Testis (tissue), 3 donors: Measurements from ENCODE around the gene GRID1. TPM values are rescaled to one million over a fixed set of nuclear protein-coding genes. Genes with fewer than 3 reads are reported as not detected.

Experiments
- DNase-seq: peaks from one replicate; pipeline ENCODE4 v3.0.0-alpha.2; 2019
- H3K27ac ChIP-seq, 2 donors: fragments of 200-600 bp; sonication (generic); one replicate each; pipeline ENCODE4 v1.5.1; 2019
- H3K27me3 ChIP-seq: fragments of 200-600 bp; sonication (generic); one replicate; pipeline ENCODE4 v1.5.1; 2019
- H3K36me3 ChIP-seq: fragments of 200-600 bp; sonication (generic); one replicate; pipeline ENCODE4 v1.5.1; 2017; ENCODE audit warnings: low read depth; ENCODE audit errors: missing control alignments
- H3K4me1 ChIP-seq: fragments of 200-600 bp; sonication (generic); one replicate; pipeline ENCODE4 v1.5.1; 2019
- H3K4me3 ChIP-seq, 2 donors: fragments of 200-600 bp; sonication (generic); one replicate each; pipeline ENCODE4 v1.5.1; 2017 to 2019
- H3K9me3 ChIP-seq: fragments of 200-600 bp; sonication (generic); one replicate; pipeline ENCODE4 v1.5.1; 2017
- CTCF ChIP-seq, 3 experiments: fragments of 450-650 bp in 2 of 3; fragments of 200-600 bp in 1 of 3; sonication (generic) in 1 of 3; IDR thresholded peaks; one replicate each; pipeline ENCODE4 v1.5.1; 2016 to 2019; ENCODE audit warnings: antibody characterized with exemption in 3 of 3, mild to moderate bottlenecking in 2 of 3, moderate library complexity in 1 of 3
- POLR2A ChIP-seq: fragments of 450-650 bp; IDR thresholded peaks from one replicate; pipeline ENCODE4 v1.6.1; 2017; ENCODE audit warnings: antibody characterized with exemption, mild to moderate bottlenecking, moderate library complexity
- WGBS, 2 donors: methylation state at CpG; one replicate each; pipeline ENCODE4 v1.1.5; 2018; 5-methylcytosine and 5-hydroxymethylcytosine counted together
- intact Hi-C: fragments of 100-400 bp; cut with DNase I; formaldehyde crosslinking; loops from one replicate; pipeline ENCODE4 v1.15.1; 2023; ENCODE audit warnings: low total_unique reads
- polyA plus RNA-seq: library from polyadenylated mRNA; stranded (reverse); fragments of 350-450 nt; fragmentation: Illumina TruSeq; extraction: RNeasy Lipid Tissue Mini Kit (QIAGEN cat#74804); gene quantifications from one replicate; pipeline ENCODE4 v1.2.3, GENCODE V29; 2014; ENCODE audit warnings: low read depth, low replicate concordance; ENCODE audit not compliant: insufficient read depth
- total RNA-seq, 2 donors: library from RNA; depleted of rRNA; stranded (reverse); fragments of >200 nt; gene quantifications; one replicate each; pipeline ENCODE4 v1.2.3, GENCODE V29; 2016

The GRID1 gene
- total and polyA plus RNA-seq, 3 donors from 2014 or later = 7.4 to 16.7 (median 8.1) TPM

DNA sequence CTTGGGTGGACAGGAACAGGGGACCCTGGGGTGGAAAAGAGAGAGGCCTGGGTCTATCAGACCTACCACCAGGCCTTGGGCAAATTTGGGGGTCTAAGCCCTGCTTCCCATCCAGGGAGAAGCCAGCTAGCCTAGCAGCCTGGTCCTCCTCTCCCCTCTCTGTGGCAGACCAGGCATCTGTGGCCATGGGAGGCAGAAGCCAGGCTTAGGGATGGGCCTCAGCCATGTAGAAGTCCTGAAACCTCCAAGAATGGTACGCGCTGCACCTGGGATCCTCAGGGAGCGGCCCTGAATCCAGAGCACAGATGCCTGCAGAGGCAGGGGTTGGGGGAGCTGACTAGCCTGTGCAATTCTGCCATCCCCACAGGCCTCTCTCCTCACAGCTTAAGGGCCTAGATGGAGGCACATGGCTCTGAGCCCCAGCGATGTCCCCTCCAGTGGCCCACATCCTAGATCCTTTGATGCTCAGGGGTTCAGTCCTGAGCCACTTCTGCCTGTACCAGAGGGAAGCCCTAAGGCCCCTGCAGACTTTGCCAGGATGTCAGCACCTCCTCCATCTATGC lies 21.2 kb downstream of the GRID1 start:
- H3K4me3 ChIP-seq = no peak overlapping the region
- H3K9me3 ChIP-seq = no peaks in the 10 kb centered on the region
- DNase-seq = no peak
- 80 to 100% methylated on average over 1 to 4 of the region's 4 CpGs for WGBS, 2 donors
- no peaks in the 10 kb centered on the region for H3K36me3 ChIP-seq
- intact Hi-C loops = no loop called here
- no peaks in the 10 kb centered on the region for H3K4me1 ChIP-seq
- TF ChIP-seq POLR2A = no peak
- TF ChIP-seq CTCF (IDR thresholded peaks at IDR 0.05) = no peak
- no peaks in the 10 kb centered on the region for H3K27me3 ChIP-seq
- H3K27ac ChIP-seq = no peak overlapping the region

DNA sequence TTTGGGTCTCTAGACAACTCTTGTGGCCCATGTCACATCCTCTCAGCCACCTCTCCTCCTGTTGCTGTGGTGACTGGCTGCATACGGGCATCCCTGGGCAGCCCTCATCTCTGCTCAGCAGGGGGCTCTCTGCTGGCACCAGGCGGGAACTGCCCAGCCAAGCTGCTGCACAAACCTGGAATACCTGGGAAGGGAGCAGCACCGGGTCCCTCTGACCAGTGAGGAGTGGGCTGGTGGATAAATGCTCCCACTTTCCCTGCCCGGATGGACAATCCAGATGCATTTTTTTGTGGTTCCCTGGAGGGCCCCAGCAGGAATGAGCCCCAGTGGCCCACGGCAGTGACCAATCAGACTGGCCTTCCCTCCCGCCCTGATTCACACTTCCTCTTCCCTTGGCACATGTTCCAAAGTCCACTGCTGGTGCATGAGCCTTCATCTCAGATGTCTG lies 21.9 kb downstream of the GRID1 start:
- 71 to 82% methylated on average over 4 to 6 of the region's 6 CpGs for WGBS, 2 donors
- Histone ChIP-seq H3K27me3 (no peaks in the 10 kb centered on the region), H3K36me3 (no peaks in the 10 kb centered on the region), H3K27ac (no peak overlapping the region), H3K4me3 (no peak overlapping the region), H3K9me3 (no peaks in the 10 kb centered on the region), H3K4me1 (no peaks in the 10 kb centered on the region)
- intact Hi-C loops = no loop called here
- no peak for DNase-seq
- TF ChIP-seq CTCF (IDR thresholded peaks at IDR 0.05) (no peak), POLR2A (no peak)

GRCh38 chr10:86344281-86344680 lies 22.3 kb downstream of the GRID1 start:
- 89 to 90% methylated on average over 3 of the region's 3 CpGs for WGBS, 2 donors
- H3K9me3 ChIP-seq = no peaks in the 10 kb centered on the region
- H3K27ac ChIP-seq = no peak overlapping the region
- H3K4me1 ChIP-seq = no peaks in the 10 kb centered on the region
- intact Hi-C loops = no loop called here
- no peaks in the 10 kb centered on the region for H3K36me3 ChIP-seq
- H3K4me3 ChIP-seq = no peak overlapping the region
- H3K27me3 ChIP-seq = no peaks in the 10 kb centered on the region
- TF ChIP-seq CTCF (IDR thresholded peaks at IDR 0.05) = no peak
- no peak for DNase-seq

DNA sequence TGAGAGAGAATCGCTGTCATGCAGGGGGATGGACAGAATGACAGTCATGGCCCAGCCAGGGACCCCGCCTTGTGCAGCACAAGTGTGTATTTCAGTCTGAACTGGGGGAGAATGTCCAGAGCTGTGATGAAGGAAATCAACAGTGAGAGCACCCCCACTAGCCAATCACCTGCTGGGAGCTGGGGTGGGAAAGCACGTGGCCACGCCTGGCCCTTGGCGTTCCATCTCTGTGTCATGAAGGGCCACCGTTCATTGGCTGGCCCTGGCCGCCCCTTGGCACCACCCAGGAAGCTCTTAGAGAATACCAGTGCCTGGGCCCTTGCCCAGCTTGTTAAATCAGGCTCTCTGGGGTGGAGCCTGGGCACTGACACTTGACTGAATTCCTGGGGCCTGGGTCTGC lies 22.8 kb downstream of the GRID1 start:
- no peaks in the 10 kb centered on the region for H3K27me3 ChIP-seq
- no peak overlapping the region for H3K4me3 ChIP-seq
- H3K9me3 ChIP-seq = no peaks in the 10 kb centered on the region
- H3K27ac ChIP-seq = no peak overlapping the region
- DNase-seq = no peak
- TF ChIP-seq POLR2A (no peak), CTCF (IDR thresholded peaks at IDR 0.05) (no peak)
- intact Hi-C loops = no loop called here
- H3K4me1 ChIP-seq = no peaks in the 10 kb centered on the region
- WGBS, 2 donors = 78 to 83% methylated on average over 2 to 7 of the region's 7 CpGs
- no peaks in the 10 kb centered on the region for H3K36me3 ChIP-seq

- intact Hi-C loops = no loop called here
- WGBS, 2 donors = 79 to 87% methylated on average over 7 to 11 of the region's 11 CpGs
Observed at GRCh38 chr10:86342111-86342863, 24.3 kb downstream of the GRID1 start.

More at GRCh38 chr10:86342111-86342863, 24.3 kb downstream of the GRID1 start:
- TF ChIP-seq POLR2A = no peak
- no peak for TF ChIP-seq CTCF (IDR thresholded peaks at IDR 0.05)
- Histone ChIP-seq H3K4me3 (no peak overlapping the region), H3K27ac (no peak overlapping the region), H3K4me1 (no peaks in the 10 kb centered on the region), H3K27me3 (no peaks in the 10 kb centered on the region), H3K36me3 (no peaks in the 10 kb centered on the region), H3K9me3 (no peaks in the 10 kb centered on the region)
- DNase-seq = no peak
